Lung (tissue), 12 donors: ENCODE data around the gene CACNA1H. TPM values are rescaled to one million over a fixed set of nuclear protein-coding genes. Genes with fewer than 3 reads are reported as not detected.

Experiments
- ATAC-seq: fragments of 200-7000 bp; cut with Tn5 transposase; one replicate; pipeline ENCODE4 v1.9.1; 2020; ENCODE audit warnings: moderate number of reproducible peaks; ENCODE audit not compliant: insufficient read depth, low FRiP score
- DNase-seq, 3 donors: peaks; one replicate each; pipeline ENCODE4 v3.0.0-alpha.2; 2013 to 2017
- H3K27ac ChIP-seq, 2 donors: one replicate each; pipeline ENCODE4 v1.5.1; 2013; ENCODE audit warnings: mild to moderate bottlenecking in 2 of 2, moderate library complexity in 2 of 2, control low read depth in 1 of 2, inconsistent platforms in 1 of 2, low read depth in 1 of 2, low read length in 1 of 2
- H3K27me3 ChIP-seq, 3 donors: one replicate each; pipeline ENCODE4 v1.5.1; 2013; ENCODE audit warnings: low read length in 2 of 3; ENCODE audit not compliant: control insufficient read depth in 3 of 3, insufficient read depth in 3 of 3
- H3K36me3 ChIP-seq, 4 donors: one replicate each; pipeline ENCODE4 v1.5.1; 2013; ENCODE audit warnings: low read length in 4 of 4, mild to moderate bottlenecking in 1 of 4, moderate library complexity in 1 of 4; ENCODE audit not compliant: control insufficient read depth in 4 of 4, insufficient read depth in 4 of 4
- H3K4me1 ChIP-seq, 5 donors: one replicate each; pipeline ENCODE4 v1.5.1; 2013; ENCODE audit warnings: low read length in 5 of 5, mild to moderate bottlenecking in 2 of 5, moderate library complexity in 1 of 5; ENCODE audit not compliant: control insufficient read depth in 5 of 5, insufficient read depth in 5 of 5
- H3K4me3 ChIP-seq: one replicate; pipeline ENCODE4 v1.5.1; 2013; ENCODE audit warnings: mild to moderate bottlenecking, control low read depth, moderate library complexity
- H3K9ac ChIP-seq, 2 donors: one replicate each; pipeline ENCODE4 v1.5.1; 2013; ENCODE audit warnings: low read length in 2 of 2, control low read depth in 1 of 2; ENCODE audit not compliant: insufficient read depth in 1 of 2
- H3K9me3 ChIP-seq, 4 donors: one replicate each; pipeline ENCODE4 v1.5.1; 2013; ENCODE audit warnings: low read length in 3 of 4, mild to moderate bottlenecking in 1 of 4, moderate library complexity in 1 of 4; ENCODE audit not compliant: control insufficient read depth in 4 of 4, insufficient read depth in 3 of 4
- CTCF ChIP-seq: IDR thresholded peaks from 2 replicates; pipeline ENCODE4 v1.5.1; 2012; ENCODE audit warnings: mild to moderate bottlenecking; ENCODE audit errors: control extremely low read depth, extremely low read depth
- WGBS, 2 donors: extraction: QIAGEN DNeasy Blood & Tissue Kit; methylation state at CpG; one replicate each; pipeline ENCODE4 v1.1.7; 2013; 5-methylcytosine and 5-hydroxymethylcytosine counted together
- polyA plus RNA-seq, 2 donors: library from polyadenylated mRNA; stranded (reverse); fragments of 200-250 nt; gene quantifications; one replicate each; pipeline ENCODE4 v1.2.1, GENCODE V29; 2013
- total RNA-seq, 2 donors: library from RNA; depleted of rRNA in 1 of 2; stranded (reverse); fragments of >200 nt in 1 of 2; gene quantifications; one replicate each; pipeline ENCODE4 v1.2.1, GENCODE V29; 2014 to 2021
- donor health status: control.
- donor health status: control.
- donor health status: Bipolar disorder and iron deficiency.
- donor health status: healthy.
- donor health status: DM: yes; HTN: yes; CAD: no.

Gene CACNA1H
- total and polyA plus RNA-seq, 4 donors, result 5.0 to 10.3 (median 6.7) TPM

- Histone ChIP-seq H3K9ac (no peak overlapping the region), H3K27ac (no peak overlapping the region), H3K4me3 (no peak overlapping the region), H3K4me1 (no peaks in the 10 kb centered on the region), H3K36me3 (no peaks in the 10 kb centered on the region), H3K9me3 (peaks cover 0 to 11% (median 0%) of the 10 kb centered on the region in 4 donors), H3K27me3 (peaks cover 0 to 5% (median under 1%) of the 10 kb centered on the region in 3 donors)
- no peak for TF ChIP-seq CTCF
- ATAC-seq (no peak), DNase-seq (no peak)
- 75 to 78% methylated on average over 16 of the region's 16 CpGs for WGBS, 2 donors
Measured at GRCh38 chr16:1146409-1146808, 6.5 kb upstream of the CACNA1H start.

GRCh38 chr16:1147027-1147426, 5.9 kb upstream of the CACNA1H start:
- Histone ChIP-seq H3K27me3 (peaks cover 0 to 7% (median 5%) of the 10 kb centered on the region in 3 donors), H3K4me1 (no peaks in the 10 kb centered on the region), H3K9me3 (peaks cover 0 to 11% (median 0%) of the 10 kb centered on the region in 4 donors), H3K36me3 (no peaks in the 10 kb centered on the region), H3K9ac (no peak overlapping the region), H3K4me3 (no peak overlapping the region), H3K27ac (no peak overlapping the region)
- no peak for TF ChIP-seq CTCF
- DNase-seq (no peak), ATAC-seq (no peak)
- 94 to 95% methylated on average over 5 of the region's 5 CpGs for WGBS, 2 donors

GRCh38 chr16:1149101-1149636, 3.7 kb upstream of the CACNA1H start:
- TF ChIP-seq CTCF, result no peak
- Histone ChIP-seq H3K4me1 (peaks cover 0 to 1% (median 0%) of the 10 kb centered on the region in 5 donors), H3K36me3 (no peaks in the 10 kb centered on the region), H3K9ac (no peak overlapping the region), H3K27me3 (peaks cover 0 to 7% (median 5%) of the 10 kb centered on the region in 3 donors), H3K27ac (no peak overlapping the region), H3K4me3 (no peak overlapping the region), H3K9me3 (peaks cover 0 to 11% (median 0%) of the 10 kb centered on the region in 4 donors)
- ATAC-seq, result no peak
- DNase-seq, result no peak
- WGBS, 2 donors, result 80 to 84% methylated on average over 22 of the region's 22 CpGs
